Measurements from ENCODE around the gene MNS1. TPM values are rescaled to one million over a fixed set of nuclear protein-coding genes. Genes with fewer than 3 reads are reported as not detected.
A peak's percentile ranks its signal among the peaks of the same experiment; 100 is the strongest.
"Not testable (repeated sequence)": the region's sequence is repeated elsewhere in the genome, so short reads cannot be mapped to it uniquely, and the experiment has no call there.

MNS1 gene
- total RNA-seq, 1 donor from 2014 or later, result 3.1 TPM

DNA sequence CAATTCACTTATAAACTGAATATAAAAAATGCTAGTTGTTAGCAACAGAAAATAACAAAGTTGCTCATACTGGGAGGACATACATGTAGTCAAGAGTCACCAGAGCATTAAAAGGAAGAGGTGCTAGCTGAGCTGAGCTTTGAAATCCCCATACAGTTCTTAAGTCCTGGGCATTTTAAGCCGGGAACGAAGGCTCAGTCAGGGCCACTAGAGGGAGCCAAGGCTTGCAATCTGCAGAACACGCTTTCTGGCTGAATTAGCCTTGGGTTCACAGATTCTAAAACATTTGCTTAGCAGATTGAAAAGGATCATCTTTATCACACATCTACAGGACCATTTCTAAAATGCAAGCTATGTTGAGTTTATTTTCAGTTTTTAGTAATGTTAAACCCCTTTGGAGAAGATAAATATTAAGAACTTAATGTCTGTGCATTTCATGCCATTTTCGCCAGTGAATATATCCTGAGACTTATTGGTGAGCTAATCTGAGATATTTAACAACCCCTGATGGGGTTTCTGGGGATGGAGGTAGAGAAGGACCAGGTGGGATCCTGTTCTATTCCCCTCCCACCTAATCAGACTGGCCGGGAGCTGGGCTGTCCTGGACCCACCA, 26.3 kb upstream of the MNS1 start:
- DNase-seq (ENCODE audit: low read depth), result peak; percentile 37
- H3K4me3 ChIP-seq (ENCODE audit: low read depth, low read length), result no peak overlapping the region
- TF ChIP-seq, protein P1, sequence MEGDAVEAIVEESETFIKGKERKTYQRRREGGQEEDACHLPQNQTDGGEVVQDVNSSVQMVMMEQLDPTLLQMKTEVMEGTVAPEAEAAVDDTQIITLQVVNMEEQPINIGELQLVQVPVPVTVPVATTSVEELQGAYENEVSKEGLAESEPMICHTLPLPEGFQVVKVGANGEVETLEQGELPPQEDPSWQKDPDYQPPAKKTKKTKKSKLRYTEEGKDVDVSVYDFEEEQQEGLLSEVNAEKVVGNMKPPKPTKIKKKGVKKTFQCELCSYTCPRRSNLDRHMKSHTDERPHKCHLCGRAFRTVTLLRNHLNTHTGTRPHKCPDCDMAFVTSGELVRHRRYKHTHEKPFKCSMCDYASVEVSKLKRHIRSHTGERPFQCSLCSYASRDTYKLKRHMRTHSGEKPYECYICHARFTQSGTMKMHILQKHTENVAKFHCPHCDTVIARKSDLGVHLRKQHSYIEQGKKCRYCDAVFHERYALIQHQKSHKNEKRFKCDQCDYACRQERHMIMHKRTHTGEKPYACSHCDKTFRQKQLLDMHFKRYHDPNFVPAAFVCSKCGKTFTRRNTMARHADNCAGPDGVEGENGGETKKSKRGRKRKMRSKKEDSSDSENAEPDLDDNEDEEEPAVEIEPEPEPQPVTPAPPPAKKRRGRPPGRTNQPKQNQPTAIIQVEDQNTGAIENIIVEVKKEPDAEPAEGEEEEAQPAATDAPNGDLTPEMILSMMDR (conservative IDR thresholded peaks at IDR 0.05; ENCODE audit: low read depth, low read length), result peak; percentile 98

DNA sequence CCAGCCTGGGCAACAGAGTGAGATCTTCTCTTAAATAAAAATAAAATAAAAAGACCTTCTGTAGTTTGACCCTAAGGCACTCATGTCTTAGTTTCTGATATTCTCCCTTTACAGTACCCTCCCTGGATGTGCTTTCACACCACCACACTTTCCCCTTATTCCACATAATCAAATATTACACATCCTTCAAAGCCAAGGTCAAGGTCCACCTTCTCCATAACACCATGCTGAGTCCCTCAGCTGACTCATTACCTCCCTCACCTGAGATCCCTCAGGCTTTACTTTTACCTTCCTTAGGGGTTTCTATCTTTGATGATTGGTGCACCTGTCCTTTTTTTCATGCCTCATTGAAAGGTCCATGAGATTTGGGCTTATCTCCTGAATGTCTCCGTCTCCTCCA, 25.5 kb upstream of the MNS1 start:
- TF ChIP-seq, protein P1 (conservative IDR thresholded peaks at IDR 0.05; ENCODE audit: low read depth, low read length), result no peak
- DNase-seq (ENCODE audit: low read depth), result no peak
- no peak overlapping the region for H3K4me3 ChIP-seq (ENCODE audit: low read depth, low read length)

DNA sequence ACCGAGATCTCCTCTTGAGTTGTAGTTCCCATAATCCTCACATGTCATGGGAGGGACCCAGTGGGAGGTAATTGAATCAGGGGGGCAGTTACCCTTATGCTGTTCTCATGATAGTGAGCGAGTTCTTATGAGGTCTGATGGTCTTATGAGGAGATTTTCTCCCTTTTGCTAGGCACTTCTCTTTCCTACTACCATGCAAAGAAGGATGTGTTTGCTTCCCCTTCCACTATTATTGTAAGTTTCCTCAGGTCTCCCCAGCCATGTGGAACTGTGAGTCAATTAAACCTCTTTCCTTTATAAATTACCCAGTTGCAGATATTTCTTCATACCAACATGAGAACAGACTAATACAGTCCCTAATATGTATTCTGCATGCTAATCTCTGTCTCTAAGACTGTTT, 21.3 kb upstream of the MNS1 start:
- not testable (repeated sequence) for H3K4me3 ChIP-seq (ENCODE audit: low read depth, low read length); DNase-seq (ENCODE audit: low read depth)

DNA sequence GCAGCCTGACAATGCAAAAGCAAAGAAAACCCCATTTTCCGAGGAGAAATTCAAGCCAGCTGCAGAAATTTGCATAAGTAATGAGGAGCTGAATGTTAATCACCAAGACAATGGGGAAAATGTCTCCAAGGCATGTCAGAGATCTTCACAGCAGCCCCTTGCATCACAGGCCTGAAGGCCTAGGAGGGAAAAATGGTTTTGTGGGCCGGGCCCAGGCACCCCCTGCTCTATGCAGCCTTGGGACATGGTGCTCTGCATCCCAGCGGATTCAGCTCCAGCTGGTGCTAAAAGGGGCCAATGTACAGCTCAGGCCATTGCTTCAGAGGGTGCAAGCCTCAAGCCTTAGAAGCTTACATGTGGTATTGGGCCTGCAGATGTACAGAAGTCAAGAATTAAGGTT, 20.5 kb upstream of the MNS1 start:
- DNase-seq (ENCODE audit: low read depth); H3K4me3 ChIP-seq (ENCODE audit: low read depth, low read length): not testable (repeated sequence)

DNA sequence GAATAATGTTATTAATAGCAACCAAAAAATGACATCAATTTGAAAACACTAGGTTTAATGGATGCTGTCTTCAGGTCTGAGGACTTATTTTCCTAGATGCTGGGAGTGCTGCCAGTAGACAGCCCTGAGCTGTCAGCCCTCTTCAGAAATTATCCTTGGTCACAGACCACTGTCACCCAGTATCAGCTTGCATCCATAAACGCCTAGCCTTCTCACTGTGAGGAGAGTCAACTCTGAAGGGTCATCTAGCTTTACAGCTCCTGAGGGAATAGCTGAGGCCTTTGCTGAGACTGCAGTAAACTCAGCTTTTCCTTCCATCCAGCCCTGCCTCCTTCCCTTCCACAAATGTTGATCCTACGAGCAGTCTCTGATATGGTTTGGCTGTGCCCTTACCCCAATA, 19.4 kb upstream of the MNS1 start:
- no peak overlapping the region for H3K4me3 ChIP-seq (ENCODE audit: low read depth, low read length)
- TF ChIP-seq, protein P1 (conservative IDR thresholded peaks at IDR 0.05; ENCODE audit: low read depth, low read length), result no peak
- DNase-seq (ENCODE audit: low read depth), result no peak

DNA sequence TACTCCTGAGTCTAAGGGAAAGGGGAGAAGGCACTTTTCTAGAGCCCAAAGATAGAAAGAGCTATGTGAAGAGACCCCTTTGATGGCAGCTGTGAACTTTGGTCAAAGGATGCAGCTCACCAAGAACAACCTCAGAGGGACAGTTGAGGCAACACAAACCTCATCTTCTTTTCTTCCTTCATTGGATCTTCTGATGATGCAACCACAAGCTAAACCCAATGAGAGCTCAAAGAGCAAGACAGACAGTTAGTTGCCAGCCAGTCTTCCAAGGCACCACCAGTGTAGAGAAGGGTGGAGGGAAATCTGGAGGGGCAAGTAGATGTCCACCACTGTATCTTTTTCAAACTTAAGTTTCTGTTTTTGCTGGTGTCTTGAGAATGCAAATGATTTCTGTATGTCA, 10.4 kb upstream of the MNS1 start:
- DNase-seq (ENCODE audit: low read depth), result no peak
- TF ChIP-seq, protein P1 (conservative IDR thresholded peaks at IDR 0.05; ENCODE audit: low read depth, low read length), result no peak
- no peak overlapping the region for H3K4me3 ChIP-seq (ENCODE audit: low read depth, low read length)

DNA sequence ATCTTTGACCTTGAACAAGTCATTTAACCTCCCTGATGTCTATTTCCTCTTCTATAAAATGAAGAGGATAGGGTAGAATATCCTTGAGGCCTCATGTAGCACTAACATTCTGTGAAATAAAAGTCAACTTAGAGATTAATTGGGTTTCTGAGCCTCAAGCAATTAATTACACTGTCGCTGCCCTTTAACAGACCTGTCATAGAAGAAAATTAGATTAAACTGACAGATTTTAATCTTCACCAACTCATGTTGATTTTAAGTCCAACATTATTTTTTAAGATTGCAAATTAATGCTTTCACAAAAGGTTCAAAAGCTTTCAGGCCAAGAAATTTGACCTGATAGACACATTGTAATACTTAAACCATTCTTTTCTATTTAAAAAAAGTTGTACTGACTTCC, 8.1 kb upstream of the MNS1 start:
- DNase-seq (ENCODE audit: low read depth), result no peak
- H3K4me3 ChIP-seq (ENCODE audit: low read depth, low read length), result no peak overlapping the region
- TF ChIP-seq, protein P1 (conservative IDR thresholded peaks at IDR 0.05; ENCODE audit: low read depth, low read length), result no peak

DNA sequence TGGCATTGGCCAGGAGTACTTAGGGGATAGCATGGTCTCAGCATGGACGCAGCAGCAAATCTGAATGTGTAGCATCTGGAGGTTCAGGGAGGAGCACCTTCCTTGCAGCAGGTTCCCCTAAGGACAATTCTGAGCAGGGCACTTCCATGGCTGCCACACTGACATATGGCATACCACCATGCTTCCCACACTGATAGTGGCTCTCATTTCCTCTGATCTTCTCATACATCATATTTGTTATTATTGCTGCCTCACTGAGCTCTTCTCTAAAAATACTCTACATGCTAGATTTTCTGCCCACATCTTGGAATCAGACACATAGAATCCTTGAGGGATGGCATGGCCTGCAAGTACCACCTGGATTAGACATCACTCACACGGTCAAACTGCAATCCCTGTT, 7.3 kb upstream of the MNS1 start:
- no peak for DNase-seq (ENCODE audit: low read depth)
- TF ChIP-seq, protein P1 (conservative IDR thresholded peaks at IDR 0.05; ENCODE audit: low read depth, low read length), result no peak
- no peak overlapping the region for H3K4me3 ChIP-seq (ENCODE audit: low read depth, low read length)

Measured in epithelial cell of proximal tubule (primary cell).